Activated CD8-positive, alpha-beta memory T cell treated with anti-CD3 and anti-CD28 coated beads, Interleukin-2, amount 50 U/mL, for 4 hours (primary cell): ENCODE data around the gene OR13J1.

Experiments
- DNase-seq: peaks from one replicate; pipeline ENCODE4 v3.0.0-alpha.2; 2020

The OR13J1 gene

GRCh38 chr9:35856206-35856605 is 14.0 kb downstream of the OR13J1 start:
- no peak for DNase-seq

GRCh38 chr9:35854091-35854762 is 16.0 kb downstream of the OR13J1 start:
- no peak for DNase-seq

- no peak for DNase-seq
Observed at GRCh38 chr9:35852876-35853865, 17.0 kb downstream of the OR13J1 start.

- DNase-seq: no peak
Observed at GRCh38 chr9:35852267-35852815, 17.9 kb downstream of the OR13J1 start.

- no peak for DNase-seq
Observed at GRCh38 chr9:35847792-35848572, 22.2 kb downstream of the OR13J1 start.

GRCh38 chr9:35845824-35846771 is 24.1 kb downstream of the OR13J1 start:
- no peak for DNase-seq

GRCh38 chr9:35844628-35845270 is 25.5 kb downstream of the OR13J1 start:
- no peak for DNase-seq

- DNase-seq: no peak
Observed at GRCh38 chr9:35842795-35843194, 27.4 kb downstream of the OR13J1 start.

GRCh38 chr9:35842020-35842745 is 28.0 kb downstream of the OR13J1 start:
- DNase-seq: no peak

- DNase-seq: no peak
Observed at GRCh38 chr9:35841645-35841900, 28.6 kb downstream of the OR13J1 start.

GRCh38 chr9:35840881-35841644 is 29.1 kb downstream of the OR13J1 start:
- no peak for DNase-seq

GRCh38 chr9:35839926-35840325 is 30.3 kb downstream of the OR13J1 start:
- DNase-seq: no peak

- DNase-seq: no peak
Observed at GRCh38 chr9:35836595-35836994, 33.6 kb downstream of the OR13J1 start.

- no peak for DNase-seq
Observed at GRCh38 chr9:35835766-35836165, 34.4 kb downstream of the OR13J1 start.

GRCh38 chr9:35835216-35835632 is 35.0 kb downstream of the OR13J1 start:
- DNase-seq: no peak

GRCh38 chr9:35834260-35835215 is 35.7 kb downstream of the OR13J1 start:
- no peak for DNase-seq

- DNase-seq: no peak
Observed at GRCh38 chr9:35832814-35833213, 37.4 kb downstream of the OR13J1 start.

GRCh38 chr9:35831040-35831439 is 39.2 kb downstream of the OR13J1 start:
- no peak for DNase-seq

- DNase-seq: no peak
Observed at GRCh38 chr9:35829764-35830096, 40.5 kb downstream of the OR13J1 start.
